ENCODE results near the gene TXNDC17.
"Not testable (repeated sequence)": the region's sequence is repeated elsewhere in the genome, so short reads cannot be mapped to it uniquely, and the experiment has no call there.

The TXNDC17 gene

DNA sequence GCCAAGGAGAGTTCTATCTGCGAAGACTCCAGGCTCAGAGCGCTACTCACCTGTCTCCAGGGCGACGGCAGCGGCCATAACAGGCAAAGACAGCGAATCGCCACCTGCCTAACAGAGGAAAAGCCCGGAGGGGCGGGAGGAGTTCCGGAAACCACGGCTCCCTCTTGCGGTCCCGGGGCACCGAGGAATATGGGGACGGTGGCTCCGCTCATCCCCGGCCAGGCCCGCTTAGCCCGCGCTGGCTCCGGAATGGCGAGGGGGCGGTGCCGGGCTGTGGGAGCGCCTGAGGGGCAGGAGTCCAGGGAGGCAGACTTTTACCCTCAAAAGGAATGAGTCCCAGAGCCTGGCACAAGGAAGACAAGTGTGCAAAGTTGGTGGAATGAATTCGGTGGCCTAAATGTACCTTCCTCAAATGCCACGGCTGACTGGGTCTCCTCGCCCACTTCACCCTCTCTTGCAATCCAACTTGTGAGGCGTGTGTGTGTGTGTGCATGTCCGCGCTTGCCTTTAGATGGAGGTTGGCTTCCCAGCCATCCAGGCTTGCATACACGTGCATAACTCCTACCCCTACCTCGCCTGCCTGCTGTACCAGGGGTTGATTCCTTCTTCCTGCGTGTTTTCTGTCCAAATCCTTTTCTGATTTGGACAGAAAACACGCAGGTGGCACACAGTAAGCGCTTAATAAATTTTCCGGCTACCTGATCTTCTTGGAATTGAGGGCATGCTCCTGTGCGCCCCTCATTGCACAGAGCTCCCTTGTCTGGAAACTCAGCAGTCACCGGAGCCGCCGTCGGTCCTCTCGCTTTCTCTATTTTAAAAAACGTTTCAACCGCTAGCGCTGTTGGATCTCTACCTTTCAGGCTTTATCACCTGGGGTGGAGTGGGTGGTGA, 14.2 kb downstream of the TXNDC17 start:
- no peak for DNase-seq (ENCODE audit: low read depth)
- no peak overlapping the region for H3K4me3 ChIP-seq (ENCODE audit: low read length)
- TF ChIP-seq, protein P1, sequence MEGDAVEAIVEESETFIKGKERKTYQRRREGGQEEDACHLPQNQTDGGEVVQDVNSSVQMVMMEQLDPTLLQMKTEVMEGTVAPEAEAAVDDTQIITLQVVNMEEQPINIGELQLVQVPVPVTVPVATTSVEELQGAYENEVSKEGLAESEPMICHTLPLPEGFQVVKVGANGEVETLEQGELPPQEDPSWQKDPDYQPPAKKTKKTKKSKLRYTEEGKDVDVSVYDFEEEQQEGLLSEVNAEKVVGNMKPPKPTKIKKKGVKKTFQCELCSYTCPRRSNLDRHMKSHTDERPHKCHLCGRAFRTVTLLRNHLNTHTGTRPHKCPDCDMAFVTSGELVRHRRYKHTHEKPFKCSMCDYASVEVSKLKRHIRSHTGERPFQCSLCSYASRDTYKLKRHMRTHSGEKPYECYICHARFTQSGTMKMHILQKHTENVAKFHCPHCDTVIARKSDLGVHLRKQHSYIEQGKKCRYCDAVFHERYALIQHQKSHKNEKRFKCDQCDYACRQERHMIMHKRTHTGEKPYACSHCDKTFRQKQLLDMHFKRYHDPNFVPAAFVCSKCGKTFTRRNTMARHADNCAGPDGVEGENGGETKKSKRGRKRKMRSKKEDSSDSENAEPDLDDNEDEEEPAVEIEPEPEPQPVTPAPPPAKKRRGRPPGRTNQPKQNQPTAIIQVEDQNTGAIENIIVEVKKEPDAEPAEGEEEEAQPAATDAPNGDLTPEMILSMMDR (conservative IDR thresholded peaks at IDR 0.05; ENCODE audit: low read length): no peak; the same call in 1 of the 2 replicates

GRCh38 chr17:6655732-6656361, 15.0 kb downstream of the TXNDC17 start:
- H3K4me3 ChIP-seq (ENCODE audit: low read length); DNase-seq (ENCODE audit: low read depth): not testable (repeated sequence)

- H3K4me3 ChIP-seq (ENCODE audit: low read length); DNase-seq (ENCODE audit: low read depth): not testable (repeated sequence)
Observed at GRCh38 chr17:6656797-6657632, 16.2 kb downstream of the TXNDC17 start.

DNA sequence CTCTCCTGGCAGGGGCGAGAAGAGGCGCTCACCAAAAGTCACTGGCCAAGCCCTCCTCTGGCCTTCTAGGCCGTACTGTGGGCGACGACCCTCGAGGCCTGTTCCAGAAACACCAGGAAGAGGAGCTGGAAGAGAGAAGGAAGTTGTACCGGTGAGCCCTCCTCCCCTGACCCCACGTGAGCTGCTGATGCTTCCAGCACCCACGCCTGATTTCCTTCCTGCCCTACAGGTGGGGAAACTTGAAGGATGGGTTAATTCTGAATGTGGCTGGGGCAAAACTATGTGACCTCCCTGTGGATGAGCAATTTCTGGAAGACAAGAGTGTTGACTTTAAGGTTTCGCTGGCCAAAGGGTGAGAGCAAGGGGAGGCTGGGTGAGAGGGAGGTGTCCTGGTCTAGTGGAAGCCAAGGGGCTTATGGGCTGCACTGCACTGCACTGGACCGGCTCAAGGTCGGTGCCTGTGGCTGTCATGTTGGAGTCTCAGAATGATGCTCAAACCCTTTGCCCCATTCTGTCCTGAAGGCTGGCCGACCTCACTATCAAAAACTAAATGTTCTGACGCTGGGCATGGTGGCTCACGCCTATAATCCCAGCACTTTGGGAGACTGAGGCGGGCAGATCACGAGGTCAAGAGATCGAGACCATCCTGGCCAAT, 16.9 kb downstream of the TXNDC17 start:
- no peak overlapping the region for H3K4me3 ChIP-seq (ENCODE audit: low read length)
- no peak for DNase-seq (ENCODE audit: low read depth)
- TF ChIP-seq, protein P1 (conservative IDR thresholded peaks at IDR 0.05; ENCODE audit: low read length): no peak

DNA sequence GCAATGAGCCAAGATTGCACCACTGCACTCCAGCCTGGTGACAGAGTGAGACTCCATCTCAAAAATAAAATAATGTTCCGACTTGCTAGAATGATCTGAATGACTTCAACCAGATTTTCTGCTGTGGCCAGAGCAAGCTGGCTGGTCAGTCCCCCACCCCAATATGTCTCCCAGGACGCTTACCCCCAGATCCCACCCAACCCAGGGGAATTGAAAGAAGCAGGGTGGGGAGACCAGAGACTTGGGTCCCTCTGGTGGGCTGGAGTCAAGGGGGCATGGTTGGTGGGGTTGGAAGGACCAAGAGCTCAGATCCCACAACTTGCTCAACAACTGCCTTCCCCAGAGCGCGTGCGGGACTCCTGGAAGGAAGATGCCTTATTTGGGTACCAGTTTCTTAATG, 17.6 kb downstream of the TXNDC17 start:
- H3K4me3 ChIP-seq (ENCODE audit: low read length); DNase-seq (ENCODE audit: low read depth): not testable (repeated sequence)

DNA sequence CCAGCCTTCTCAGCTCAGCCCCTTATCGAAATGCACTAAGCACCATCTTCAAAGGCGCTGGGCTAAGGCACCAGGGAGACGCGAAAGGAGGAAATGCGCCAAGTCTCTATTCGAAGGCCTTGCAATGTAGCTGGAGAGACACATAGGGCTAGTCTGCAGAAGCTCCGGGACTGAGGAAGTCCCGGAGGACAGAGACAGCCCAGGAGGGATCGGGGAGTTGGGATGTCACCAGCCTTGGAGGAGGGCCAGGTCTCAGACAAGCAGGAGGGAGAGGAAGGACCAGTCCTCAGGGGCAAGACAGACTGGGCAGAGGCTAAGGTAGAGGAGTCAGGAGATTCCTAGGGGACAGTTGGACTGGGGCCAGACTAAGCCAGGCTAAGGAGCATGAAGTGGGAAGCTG, 19.2 kb downstream of the TXNDC17 start:
- no peak for DNase-seq (ENCODE audit: low read depth)
- no peak overlapping the region for H3K4me3 ChIP-seq (ENCODE audit: low read length)
- TF ChIP-seq, protein P1 (conservative IDR thresholded peaks at IDR 0.05; ENCODE audit: low read length): no peak

GRCh38 chr17:6660805-6661463, 20.1 kb downstream of the TXNDC17 start:
- TF ChIP-seq, protein P1 (conservative IDR thresholded peaks at IDR 0.05; ENCODE audit: low read length): no peak
- H3K4me3 ChIP-seq (ENCODE audit: low read length): no peak overlapping the region
- DNase-seq (ENCODE audit: low read depth): no peak

DNA sequence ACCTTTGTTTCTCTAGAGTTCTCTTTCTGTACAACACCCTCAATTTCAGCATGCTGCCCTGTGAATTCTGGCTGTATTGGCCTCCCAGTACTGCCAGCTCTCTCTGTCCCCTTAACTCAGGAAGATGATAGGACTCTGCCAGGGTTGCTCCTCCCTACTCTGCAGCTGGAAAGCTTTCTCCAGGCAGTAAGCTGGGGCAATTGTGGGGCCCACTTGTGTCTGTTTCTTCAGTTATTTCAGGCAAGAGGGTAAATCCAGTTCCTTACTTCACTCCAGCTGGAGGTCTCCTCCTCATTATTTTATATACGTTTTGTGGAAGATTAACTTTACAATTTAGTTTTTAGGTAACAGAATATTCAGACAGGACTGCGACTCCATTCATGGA, 20.6 kb downstream of the TXNDC17 start:
- TF ChIP-seq, protein P1 (conservative IDR thresholded peaks at IDR 0.05; ENCODE audit: low read length): no peak
- no peak for DNase-seq (ENCODE audit: low read depth)
- no peak overlapping the region for H3K4me3 ChIP-seq (ENCODE audit: low read length)

DNA sequence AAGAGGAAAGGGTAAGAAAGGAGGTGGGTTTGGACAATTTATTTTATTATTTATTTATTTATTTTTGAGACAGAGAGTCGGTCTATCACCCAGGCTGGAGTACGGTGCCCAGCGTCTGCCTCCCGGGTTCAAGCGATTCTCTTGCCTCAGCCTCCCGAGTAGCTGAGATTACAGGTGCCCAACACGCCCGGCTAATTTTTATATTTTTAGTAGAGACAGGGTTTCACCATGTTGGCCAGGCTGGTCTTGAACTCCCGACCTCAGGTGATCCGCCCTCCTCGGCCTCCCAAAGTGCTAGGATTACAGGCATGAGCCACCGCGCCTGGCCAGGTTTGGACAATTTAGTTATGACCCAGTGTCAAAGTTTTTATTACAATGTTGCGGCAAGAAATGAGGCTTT, 22.3 kb downstream of the TXNDC17 start:
- not testable (repeated sequence) for DNase-seq (ENCODE audit: low read depth); H3K4me3 ChIP-seq (ENCODE audit: low read length)

All from AG10803 (cell line).